GM19328 (cell line): ENCODE measurements around the gene BFSP2.

ENCODE experiments used
- ATAC-seq: cut with Tn5 transposase; IDR thresholded peaks from one replicate; pipeline ENCODE4 v1.9.1; 2021; ENCODE audit warnings: mild to moderate bottlenecking, moderate library complexity; ENCODE audit not compliant: unreplicated experiment

BFSP2 gene, protein sequence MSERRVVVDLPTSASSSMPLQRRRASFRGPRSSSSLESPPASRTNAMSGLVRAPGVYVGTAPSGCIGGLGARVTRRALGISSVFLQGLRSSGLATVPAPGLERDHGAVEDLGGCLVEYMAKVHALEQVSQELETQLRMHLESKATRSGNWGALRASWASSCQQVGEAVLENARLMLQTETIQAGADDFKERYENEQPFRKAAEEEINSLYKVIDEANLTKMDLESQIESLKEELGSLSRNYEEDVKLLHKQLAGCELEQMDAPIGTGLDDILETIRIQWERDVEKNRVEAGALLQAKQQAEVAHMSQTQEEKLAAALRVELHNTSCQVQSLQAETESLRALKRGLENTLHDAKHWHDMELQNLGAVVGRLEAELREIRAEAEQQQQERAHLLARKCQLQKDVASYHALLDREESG

DNA sequence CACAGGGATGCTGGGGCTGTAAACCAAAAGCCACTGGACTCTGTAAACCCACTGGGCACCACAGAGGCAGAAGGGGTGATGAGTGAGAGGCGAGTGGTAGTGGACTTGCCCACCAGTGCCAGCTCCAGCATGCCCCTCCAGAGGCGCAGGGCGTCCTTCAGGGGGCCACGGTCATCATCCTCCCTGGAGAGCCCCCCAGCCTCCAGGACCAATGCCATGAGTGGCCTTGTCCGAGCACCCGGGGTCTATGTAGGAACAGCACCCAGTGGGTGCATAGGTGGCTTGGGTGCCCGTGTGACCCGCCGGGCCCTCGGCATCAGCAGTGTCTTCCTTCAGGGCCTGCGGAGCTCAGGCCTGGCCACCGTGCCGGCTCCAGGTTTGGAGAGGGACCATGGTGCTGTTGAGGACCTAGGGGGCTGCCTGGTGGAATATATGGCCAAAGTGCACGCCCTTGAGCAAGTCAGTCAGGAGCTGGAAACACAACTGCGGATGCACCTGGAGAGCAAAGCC lies at the start of gene BFSP2:
BFSP2 (plus strand) TSS at position 51 of the 510 bp plus-strand sequence; CDS start at position 79, 28 bp downstream.
- ATAC-seq = no peak

DNA sequence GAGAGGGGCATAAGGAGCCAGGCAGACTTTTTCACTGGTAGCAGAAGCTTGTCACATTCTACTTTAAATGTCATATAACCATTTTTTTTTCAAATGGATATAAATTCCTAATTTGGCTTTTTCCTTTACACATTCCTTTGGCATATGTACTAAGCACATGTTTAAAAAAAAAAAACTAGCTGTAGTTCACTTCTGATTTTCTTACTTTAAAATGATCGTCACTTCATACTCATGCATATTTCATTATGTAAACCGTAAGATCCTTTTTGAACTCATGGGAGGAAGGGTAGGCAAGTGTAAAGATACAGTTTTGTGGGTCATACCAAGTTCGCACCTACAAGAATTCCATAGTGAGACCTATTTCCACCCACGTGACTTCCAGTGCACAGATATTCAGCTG lies 45.1 kb upstream of the BFSP2 start:
- ATAC-seq = no peak

DNA sequence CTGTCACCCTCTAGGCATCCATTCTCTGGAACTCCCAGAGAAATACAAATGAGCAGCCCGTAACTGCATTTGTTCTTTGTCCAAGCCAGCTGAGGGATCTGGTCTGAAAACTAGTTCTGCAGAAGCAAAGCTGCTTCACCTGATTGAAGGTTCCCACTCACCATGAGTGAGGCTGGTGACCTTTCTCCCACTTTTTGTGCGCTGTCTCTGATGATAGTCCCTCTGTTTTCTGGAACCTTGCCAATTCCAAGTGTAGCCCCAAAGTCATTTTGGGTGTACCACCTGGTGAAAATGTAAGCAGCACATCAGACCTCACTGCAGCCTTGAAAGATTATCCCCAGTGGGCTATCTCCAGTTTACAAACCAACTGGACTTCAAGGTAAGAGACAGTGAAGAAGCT lies 39.4 kb upstream of the BFSP2 start:
- no peak for ATAC-seq

DNA sequence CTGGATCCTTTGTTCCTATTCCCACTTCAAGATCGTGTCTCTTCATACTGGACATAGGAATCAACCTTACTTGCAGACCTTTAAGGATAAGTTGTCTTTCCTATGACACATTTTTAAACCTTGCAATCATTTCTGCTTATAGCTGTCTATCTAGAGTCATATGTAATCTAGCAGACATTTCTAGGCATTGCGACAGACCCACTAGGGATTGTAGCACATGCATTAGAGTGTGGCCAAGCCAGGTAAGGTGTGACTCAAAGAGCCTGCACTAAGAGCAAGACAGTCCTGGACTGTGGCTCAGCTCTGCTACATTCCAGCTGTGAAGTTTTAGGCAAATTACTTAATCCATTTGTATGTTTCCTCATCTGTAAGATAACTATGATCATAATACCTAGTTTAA lies 38.8 kb upstream of the BFSP2 start:
- ATAC-seq = no peak

DNA sequence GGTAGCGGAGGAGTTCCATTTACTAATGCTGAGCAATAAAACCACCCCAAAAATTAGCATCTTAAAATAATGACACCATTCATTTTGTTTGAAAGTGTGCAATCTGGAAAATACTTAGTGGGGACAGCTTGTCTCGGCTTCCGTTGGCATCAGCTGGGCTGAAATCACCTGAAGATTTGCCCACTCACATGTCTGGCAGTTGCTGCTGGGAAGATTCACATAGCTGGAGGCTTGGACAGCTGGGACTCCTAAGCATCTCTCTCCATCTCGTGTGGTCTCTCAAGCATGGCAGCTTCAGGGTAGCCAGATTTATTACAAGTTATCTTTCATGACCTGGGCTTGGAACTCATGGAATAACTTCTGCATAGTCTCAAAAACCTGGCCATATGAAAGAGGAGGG lies 38.4 kb upstream of the BFSP2 start:
- ATAC-seq = no peak

DNA sequence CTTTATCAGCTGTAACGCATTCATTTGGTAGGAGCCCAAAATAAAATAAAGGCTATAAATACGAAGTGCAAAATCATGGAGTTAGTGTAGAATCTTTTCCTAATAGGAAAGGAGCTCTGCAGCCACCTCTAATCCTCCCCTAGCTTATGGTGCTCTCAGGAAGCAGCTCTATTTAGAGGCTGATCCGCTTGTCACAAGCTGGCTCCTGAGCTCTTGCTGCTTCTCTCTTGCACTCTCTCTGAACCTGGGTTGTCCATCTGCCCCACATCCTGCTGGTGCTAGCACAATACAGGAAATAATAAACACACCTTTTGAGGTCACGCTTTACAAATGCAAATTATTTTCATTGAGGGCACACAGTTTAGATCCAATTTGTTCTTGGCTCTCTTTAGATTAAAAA lies 37.3 kb upstream of the BFSP2 start:
- ATAC-seq = no peak

DNA sequence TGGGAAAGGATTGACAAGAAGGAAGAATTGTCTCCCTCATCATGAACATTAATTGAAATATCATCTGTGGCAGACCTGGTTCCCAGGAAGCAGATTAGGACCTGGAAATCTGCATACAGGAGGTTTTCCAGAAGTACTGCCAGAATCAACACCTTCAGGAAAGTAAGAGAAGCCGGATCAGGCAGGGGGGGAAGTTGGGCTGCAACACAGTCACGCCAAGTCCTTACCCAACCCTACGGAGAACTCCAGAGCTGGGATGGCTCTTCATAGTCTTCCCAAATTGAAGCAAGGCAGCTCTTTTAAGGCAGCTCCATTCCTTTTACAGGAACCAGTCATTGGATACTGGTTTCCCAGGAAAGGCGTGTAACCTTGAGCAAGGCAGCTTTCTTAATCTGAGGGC lies 35.2 kb upstream of the BFSP2 start:
- ATAC-seq = no peak

DNA sequence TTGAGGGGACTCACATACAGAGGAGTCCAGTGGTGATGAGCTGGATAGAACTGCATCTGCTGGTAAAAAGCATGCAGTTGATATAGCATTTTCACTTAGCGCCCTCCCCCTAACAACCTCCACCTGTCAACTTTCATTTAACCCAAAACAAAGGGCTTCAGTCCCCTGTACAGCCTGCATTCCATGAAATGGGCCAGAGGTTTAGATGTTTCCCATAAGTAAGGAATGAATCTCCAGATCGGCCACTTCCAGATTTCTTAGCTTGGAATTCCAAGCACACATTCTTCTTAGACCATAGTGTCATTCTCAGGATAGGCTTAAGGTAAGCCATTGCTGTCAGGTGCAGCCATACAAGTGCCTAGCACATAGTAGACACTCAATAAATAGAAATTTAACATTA lies 32.9 kb upstream of the BFSP2 start:
- no peak for ATAC-seq

DNA sequence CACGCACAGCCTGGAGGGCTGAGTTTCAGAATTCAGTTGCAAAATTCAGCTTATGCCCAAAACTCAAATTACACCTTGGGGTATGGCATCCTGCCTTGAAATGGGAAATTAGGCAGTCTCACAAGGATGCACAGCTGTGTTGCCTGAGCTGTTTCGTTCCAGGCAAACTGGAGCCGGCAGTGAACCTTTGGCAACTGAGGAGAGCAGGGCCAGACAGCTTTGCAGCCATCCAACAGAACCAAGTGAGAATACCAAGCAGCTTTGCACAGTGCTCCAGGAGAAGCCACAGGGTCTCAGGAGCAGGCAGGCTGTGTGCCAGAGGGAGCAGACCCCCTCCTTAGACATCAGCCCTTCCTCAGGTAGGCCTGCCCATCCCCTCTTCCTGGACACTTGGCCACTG lies 32.5 kb upstream of the BFSP2 start:
- no peak for ATAC-seq

DNA sequence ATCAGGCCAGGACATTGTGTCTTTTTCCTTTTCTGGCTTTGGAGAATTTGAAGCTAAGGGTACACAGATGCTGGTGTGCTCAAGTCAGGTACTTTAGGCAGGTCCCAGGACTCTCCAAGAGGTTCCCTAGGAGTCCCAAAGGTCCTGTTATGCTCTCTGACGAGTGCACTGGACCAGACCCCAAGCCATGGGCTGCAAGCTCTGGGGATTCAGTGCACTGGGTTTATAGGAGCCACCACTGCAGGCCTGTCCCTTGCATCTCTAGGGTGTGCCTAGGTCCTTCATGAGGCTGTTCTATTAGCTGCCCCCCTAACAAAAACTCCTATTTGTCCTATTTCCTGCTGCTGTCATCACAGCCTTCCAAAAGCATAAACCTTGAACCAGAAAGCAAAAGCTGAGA lies 31.9 kb upstream of the BFSP2 start:
- no peak for ATAC-seq

DNA sequence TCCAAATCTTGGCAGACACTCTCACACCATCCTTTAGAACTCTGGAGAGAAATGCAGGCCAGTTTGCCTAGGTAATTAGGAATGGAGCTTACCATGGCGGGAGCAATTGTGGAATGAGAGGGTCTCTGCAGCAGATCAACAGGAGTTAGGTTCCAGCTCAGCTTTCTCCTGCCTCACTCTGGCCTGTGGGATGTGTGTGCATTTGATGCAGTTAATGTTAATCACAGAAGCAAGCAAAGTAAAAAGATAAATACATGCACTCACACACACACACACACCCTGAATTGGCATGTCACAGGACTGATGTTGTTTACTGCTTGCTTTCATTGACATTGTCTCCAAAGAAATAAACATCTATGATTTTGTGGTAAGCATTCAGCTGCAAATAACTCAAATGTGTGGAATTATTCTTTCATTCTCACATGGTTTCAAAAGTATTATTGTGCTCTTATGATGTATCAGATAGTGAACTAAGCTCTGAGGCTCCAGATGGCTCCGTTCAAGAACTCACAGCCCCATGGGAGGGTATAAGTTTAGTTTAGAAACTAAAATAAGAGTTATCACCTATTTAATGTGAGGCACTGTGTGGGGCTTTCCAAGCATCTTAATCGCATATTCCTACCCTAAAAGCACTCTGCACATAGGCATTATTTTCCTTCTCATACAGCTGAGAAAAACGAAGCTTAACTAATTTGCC lies 31.3 kb upstream of the BFSP2 start:
- no peak for ATAC-seq

DNA sequence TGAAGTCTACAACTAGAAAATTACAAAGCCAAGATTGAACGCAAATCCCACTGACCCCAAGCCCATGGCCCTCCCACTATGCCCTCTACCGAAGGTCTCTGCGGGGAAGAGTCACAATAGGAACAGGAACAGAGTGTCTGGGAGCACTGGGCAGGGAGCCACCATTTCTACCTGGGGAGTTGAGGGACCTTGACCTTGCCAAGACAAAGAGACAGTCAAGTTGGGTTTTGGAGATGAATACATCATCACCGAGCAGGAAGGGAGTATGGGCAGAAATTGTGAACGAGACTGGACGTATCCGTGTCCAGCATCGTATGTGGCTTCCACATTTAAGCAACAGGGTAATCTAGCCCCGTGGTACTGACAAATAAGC lies 30.8 kb upstream of the BFSP2 start:
- ATAC-seq = no peak

DNA sequence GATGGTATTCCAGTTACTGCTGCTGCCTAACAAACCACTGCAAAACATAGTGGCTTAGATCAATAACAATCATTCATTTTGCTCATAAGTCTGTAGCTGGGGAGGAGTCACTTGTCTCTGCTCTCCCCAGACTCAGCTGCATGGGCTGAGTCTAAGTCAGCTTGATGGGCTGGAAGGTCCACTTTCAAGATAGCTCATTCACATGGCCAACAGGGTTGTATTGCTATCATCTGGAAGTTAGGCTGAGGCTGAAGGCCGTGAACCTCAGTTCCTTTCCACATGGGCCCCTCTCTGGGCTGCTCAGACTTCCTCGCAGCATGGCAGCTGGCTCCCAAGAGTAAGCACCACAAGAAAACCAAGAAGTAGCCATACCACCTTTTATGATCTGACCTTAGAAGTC lies 28.7 kb upstream of the BFSP2 start:
- no peak for ATAC-seq

DNA sequence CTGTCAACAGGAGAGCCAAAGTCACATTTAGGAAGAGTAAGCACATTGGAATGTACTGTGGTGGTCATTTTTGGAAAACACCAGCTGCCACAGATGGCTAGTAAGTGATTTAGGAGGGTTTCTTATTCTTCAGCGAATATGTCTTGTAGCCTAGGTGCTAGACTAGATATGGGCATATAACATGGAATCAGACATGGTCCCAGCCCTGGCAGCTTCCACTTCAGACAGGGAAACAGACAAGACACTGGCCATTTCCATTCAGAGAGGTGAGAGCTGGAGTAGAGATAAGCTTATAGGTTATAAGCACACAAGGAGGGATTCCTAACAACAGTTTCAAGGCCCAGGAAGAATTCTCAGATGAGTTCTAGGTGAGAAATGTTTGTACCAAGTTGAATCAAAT lies 28.2 kb upstream of the BFSP2 start:
- ATAC-seq = no peak

DNA sequence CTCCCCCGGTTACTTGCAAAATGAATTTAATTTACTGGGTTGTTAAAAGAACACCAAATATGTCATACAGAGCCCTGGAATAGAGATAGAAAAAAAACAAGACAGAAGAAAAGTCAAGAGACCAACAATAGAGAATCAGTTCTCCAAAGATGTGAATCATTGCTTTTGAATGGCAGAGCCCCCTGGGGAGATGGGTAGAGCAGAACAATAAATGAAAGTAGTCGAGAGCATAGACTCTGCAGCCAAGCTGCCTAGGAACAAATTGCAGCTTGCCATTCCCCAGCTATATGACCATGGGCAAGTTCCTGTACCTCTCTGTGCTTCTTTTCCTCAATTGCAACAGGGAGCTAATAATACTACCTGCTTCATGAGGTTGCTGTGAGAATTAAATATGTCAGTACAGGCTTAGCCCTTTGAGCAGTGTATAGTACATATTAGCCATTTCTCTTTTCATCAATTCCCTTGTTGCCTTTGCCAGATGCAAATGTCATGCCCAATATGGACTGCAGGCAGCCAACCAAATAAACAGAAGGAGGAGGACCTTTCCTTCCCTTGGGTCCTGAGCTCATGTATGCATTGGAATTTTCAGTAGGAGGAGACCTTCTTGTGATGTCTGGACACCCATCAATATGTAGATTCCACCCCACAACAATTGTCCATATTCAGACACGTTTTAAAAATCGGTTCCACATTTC lies 25.0 kb upstream of the BFSP2 start:
- no peak for ATAC-seq

DNA sequence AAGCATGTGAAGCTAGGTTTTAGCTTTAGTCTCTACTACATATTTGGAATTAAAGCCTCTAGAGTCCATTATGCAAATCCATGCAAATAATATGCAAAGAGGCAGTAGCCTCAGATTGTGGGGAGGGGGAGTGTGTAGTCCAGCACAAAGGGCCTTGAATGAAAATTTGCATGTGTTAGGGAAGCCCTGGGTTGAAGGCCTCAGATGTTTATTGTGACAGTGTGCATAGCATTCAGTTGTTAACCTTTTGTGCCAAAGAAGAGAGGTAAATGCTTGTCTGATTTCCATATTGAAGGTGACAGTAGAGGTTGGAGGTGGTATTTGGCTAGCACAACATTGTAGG lies 24.5 kb upstream of the BFSP2 start:
- ATAC-seq = no peak

DNA sequence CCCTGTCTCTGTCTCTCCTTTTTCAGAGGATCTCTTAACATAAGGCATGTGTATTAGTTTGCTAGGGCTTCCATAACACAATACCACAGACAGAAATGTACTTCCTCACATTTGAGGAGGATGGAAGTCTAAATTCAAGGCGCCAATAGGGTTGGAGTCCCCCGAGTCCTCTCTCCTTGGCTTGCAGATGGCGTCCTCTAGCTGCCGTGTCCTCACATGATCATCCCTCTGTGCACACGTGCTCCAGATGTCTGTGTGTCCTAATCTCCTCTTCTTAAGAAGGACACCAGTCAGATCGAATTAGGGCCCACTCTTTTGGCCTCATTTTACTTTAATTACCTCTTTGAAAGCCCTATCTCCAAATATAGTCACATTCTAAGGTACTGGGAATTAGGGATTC lies 23.0 kb upstream of the BFSP2 start:
- no peak for ATAC-seq

DNA sequence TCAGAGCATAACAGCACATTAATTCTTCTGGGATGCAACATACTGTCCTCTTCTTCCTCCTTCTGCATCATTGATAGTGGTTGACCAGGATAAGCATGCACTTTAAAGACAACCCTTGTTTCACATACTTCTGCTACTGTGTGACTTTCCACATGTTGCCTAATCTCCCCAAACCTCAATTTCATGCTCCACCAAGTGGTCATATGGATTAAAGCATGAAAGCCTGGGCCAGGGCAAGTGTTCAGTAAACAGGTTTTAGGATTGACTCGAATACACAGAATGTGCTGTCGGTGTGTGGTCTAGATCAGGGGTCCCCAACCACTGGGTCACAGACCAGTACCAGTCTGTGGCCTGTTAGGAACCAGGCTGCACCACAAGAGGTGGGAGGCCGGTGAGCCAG lies 22.5 kb upstream of the BFSP2 start:
- no peak for ATAC-seq

DNA sequence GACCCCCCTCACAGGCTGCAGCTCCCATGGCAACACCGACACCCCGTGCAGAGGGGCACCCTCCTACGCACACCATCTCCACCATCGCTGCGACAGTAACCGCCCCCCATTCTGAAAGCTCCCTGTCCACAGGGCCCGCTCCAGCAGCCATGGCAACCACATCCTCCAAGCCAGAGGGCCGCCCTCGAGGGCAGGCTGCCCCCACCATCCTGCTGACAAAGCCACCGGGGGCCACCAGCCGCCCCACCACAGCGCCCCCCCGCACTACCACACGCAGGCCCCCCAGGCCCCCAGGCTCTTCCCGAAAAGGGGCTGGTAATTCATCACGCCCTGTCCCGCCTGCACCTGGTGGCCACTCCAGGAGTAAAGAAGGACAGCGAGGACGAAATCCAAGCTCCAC lies 19.9 kb upstream of the BFSP2 start:
- ATAC-seq = no peak

DNA sequence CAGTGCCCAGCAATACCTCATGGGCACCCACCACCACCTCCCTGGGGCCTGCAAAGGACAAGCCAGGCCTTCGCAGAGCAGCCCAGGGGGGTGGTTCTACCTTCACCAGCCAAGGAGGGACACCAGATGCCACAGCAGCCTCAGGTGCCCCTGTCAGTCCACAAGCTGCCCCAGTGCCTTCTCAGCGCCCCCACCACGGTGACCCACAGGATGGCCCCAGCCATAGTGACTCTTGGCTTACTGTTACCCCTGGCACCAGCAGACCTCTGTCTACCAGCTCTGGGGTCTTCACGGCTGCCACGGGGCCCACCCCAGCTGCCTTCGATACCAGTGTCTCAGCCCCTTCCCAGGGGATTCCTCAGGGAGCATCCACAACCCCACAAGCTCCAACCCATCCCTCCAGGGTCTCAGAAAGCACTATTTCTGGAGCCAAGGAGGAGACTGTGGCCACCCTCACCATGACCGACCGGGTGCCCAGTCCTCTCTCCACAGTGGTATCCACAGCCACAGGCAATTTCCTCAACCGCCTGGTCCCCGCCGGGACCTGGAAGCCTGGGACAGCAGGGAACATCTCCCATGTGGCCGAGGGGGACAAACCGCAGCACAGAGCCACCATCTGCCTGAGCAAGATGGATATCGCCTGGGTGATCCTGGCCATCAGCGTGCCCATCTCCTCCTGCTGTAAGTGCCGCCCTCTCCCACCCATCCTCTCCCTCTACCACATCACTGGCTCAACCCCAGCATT lies 19.2 kb upstream of the BFSP2 start:
- no peak for ATAC-seq
